ENCODE measurements around the gene RHEBL1. TPM values are rescaled to one million over a fixed set of nuclear protein-coding genes. Genes with fewer than 3 reads are reported as not detected.

The RHEBL1 gene
- total RNA-seq, 1 experiment from 2014 or later = 9.0 TPM

- ATAC-seq (peak; percentile 76), DNase-seq (ENCODE audit: low spot score) (peak; percentile 41)
- peak overlapping the region; percentile 31 for H3K4me3 Mint-ChIP-seq
- no peaks in the 10 kb centered on the region for H3K27me3 Mint-ChIP-seq (ENCODE audit: low read depth)
- POLR2A ChIA-PET = interaction anchor here (0.5 to 1.2 kb wide), 2 partner anchors 37 to 43 kb away, joined by 4 to 6 read pairs; no protein-coding TSS in a partner anchor
- no peaks in the 10 kb centered on the region for H3K9me3 Mint-ChIP-seq
- TF ChIP-seq HMGA2 (CRISPR knock-in tag; IDR thresholded peaks at IDR 0.05) (no peak), ZNF423 (CRISPR knock-in tag; IDR thresholded peaks at IDR 0.05) (no peak), NFATC4 (CRISPR knock-in tag; IDR thresholded peaks at IDR 0.05) (no peak), ZBTB21 (CRISPR knock-in tag; IDR thresholded peaks at IDR 0.05; ENCODE audit: borderline replicate concordance) (no peak)
- CTCF ChIA-PET = interaction anchor here (0.5 to 3.2 kb wide), 14 partner anchors 8 to 226 kb away, joined by 3 to 23 read pairs (median 5); partner anchors contain the start of gene RHEBL1
- peaks cover 39% of the 10 kb centered on the region for H3K4me1 Mint-ChIP-seq
- peak overlapping the region; percentile 29 for H3K27ac Mint-ChIP-seq
- peaks cover 46% of the 10 kb centered on the region for H3K36me3 Mint-ChIP-seq
These were observed 13.6 kb downstream of the RHEBL1 start for GRCh38 chr12:49055978-49056754.

GRCh38 chr12:49055092-49055491, 14.7 kb downstream of the RHEBL1 start:
- no peaks in the 10 kb centered on the region for H3K27me3 Mint-ChIP-seq (ENCODE audit: low read depth)
- no peak for TF ChIP-seq ZNF121 (CRISPR knock-in tag; IDR thresholded peaks at IDR 0.05)
- TF ChIP-seq ZNF425 (CRISPR knock-in tag; conservative IDR thresholded peaks at IDR 0.05) = no peak
- no peak for TF ChIP-seq ATF2 (CRISPR knock-in tag; IDR thresholded peaks at IDR 0.05; ENCODE audit: borderline replicate concordance, low read depth)
- no peak for TF ChIP-seq GTF2I (CRISPR knock-in tag; conservative IDR thresholded peaks at IDR 0.05)
- no peak for TF ChIP-seq GRHL2 (CRISPR knock-in tag; IDR thresholded peaks at IDR 0.05; ENCODE audit: insufficient replicate concordance, severe bottlenecking)
- TF ChIP-seq USF1 (CRISPR knock-in tag; IDR thresholded peaks at IDR 0.05) = no peak
- TF ChIP-seq AFF4 (CRISPR knock-in tag; IDR thresholded peaks at IDR 0.05; ENCODE audit: borderline replicate concordance) = no peak
- no peak for TF ChIP-seq ZNF512 (CRISPR knock-in tag; IDR thresholded peaks at IDR 0.05; ENCODE audit: borderline replicate concordance)
- TF ChIP-seq ZNF423 (CRISPR knock-in tag; IDR thresholded peaks at IDR 0.05) = no peak
- no peak for TF ChIP-seq TP53 (CRISPR knock-in tag; IDR thresholded peaks at IDR 0.05)
- TF ChIP-seq IRF1 (CRISPR knock-in tag; IDR thresholded peaks at IDR 0.05) = no peak
- no peak overlapping the region for H3K27ac Mint-ChIP-seq
- ChIA-PET CTCF (interaction anchor here (1.0 to 3.2 kb wide), 7 partner anchors 9 to 202 kb away, joined by 3 to 23 read pairs (median 5); partner anchors contain the start of gene RHEBL1), POLR2A (no interaction called here)
- H3K36me3 Mint-ChIP-seq = peaks cover 54% of the 10 kb centered on the region
- no peak overlapping the region for H3K4me3 Mint-ChIP-seq
- ATAC-seq (no peak), DNase-seq (ENCODE audit: low spot score) (no peak)
- no peaks in the 10 kb centered on the region for H3K9me3 Mint-ChIP-seq
- H3K4me1 Mint-ChIP-seq = peaks cover 37% of the 10 kb centered on the region
